HG03135 (cell line): ENCODE data around the gene GLP2R.
"Not testable (repeated sequence)": the region's sequence is repeated elsewhere in the genome, so short reads cannot be mapped to it uniquely, and the experiment has no call there.

ENCODE experiments used
- ATAC-seq: cut with Tn5 transposase; IDR thresholded peaks from one replicate; pipeline ENCODE4 v1.9.1; 2021; ENCODE audit warnings: mild to moderate bottlenecking, moderate library complexity; ENCODE audit not compliant: unreplicated experiment

Gene GLP2R, protein sequence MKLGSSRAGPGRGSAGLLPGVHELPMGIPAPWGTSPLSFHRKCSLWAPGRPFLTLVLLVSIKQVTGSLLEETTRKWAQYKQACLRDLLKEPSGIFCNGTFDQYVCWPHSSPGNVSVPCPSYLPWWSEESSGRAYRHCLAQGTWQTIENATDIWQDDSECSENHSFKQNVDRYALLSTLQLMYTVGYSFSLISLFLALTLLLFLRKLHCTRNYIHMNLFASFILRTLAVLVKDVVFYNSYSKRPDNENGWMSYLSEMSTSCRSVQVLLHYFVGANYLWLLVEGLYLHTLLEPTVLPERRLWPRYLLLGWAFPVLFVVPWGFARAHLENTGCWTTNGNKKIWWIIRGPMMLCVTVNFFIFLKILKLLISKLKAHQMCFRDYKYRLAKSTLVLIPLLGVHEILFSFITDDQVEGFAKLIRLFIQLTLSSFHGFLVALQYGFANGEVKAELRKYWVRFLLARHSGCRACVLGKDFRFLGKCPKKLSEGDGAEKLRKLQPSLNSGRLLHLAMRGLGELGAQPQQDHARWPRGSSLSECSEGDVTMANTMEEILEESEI

DNA sequence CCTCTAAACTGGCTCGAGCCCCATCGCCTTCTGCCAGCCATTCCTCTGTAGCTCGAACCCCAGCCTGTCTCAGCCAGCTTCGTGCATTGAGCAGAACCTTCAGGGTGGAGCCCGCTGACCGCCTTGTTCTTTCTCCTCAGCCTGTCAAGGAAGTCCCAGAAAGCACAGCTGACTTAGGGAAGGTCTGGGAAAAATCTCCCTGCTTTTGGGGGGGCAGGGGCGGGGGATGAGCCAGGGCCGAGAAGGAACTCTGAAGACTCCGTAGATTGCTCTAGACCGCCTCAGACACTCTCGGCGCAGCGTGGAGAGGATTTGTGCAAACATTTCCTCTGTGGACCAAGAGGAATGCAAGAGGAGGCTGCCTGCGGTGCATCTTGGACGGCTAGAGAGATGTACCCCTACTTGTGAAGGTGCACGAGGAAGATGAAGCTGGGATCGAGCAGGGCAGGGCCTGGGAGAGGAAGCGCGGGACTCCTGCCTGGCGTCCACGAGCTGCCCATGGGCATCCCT, at the start of gene GLP2R:
GLP2R (plus strand) TSS at position 284 of the 510 bp plus-strand sequence; CDS start at position 424, 140 bp downstream.
- ATAC-seq: no peak

DNA sequence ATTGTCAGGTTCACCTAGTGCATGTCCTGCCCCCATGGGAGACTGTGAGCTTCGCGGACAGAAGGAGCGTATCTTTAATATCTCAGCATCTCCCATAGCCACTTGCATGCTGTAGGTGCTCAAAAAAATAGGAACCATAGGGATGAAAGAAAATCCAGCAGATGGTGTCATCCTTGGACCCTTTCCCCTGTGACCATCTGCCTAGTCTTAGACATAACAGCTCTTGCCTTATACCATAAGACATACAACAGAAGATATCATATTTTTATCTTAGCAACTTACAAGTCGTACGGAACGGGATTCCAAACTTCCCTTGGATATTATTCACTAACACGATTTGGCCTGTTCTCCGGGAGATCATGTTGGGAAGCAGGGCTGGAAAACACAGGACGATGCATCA, 48.8 kb upstream of the GLP2R start:
- no peak for ATAC-seq

DNA sequence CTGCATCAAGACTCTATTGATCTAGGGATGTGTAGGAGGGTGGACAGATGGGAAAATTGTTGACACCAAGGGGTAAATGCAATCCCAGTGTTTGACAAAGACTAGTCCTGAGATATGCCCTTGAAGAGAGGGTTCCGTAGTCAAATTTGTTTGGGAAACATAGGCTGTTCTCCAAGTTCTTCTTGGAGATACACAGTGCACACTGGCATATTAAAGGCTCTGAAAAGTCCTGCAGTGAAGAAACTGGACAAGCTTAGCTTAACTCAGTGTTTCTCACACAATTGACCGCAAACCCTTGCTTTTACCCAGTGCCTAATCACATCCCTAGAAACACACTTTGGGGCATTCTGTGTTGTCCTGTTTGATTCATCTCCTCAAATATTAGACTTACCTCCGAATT, 45.2 kb upstream of the GLP2R start:
- no peak for ATAC-seq

DNA sequence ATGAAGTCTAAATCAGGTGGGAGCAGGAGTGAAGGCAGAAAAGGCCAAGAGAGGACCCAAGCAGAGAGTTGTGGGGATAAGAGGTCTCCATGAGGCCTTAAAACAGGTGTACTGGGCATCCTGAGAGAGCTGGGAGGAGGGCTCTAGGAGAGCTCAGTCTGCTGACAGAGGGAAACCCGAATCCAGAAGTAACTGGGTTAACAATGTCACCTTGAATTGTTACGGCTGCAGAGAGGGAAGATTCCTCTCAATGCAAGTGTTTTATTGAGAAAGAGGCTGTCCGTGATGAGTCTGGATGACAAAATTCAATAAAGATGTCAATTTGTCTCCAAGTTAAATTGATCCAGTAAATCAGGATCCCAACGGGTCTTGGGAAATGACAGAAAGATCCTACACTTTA, 42.7 kb upstream of the GLP2R start:
- no peak for ATAC-seq

DNA sequence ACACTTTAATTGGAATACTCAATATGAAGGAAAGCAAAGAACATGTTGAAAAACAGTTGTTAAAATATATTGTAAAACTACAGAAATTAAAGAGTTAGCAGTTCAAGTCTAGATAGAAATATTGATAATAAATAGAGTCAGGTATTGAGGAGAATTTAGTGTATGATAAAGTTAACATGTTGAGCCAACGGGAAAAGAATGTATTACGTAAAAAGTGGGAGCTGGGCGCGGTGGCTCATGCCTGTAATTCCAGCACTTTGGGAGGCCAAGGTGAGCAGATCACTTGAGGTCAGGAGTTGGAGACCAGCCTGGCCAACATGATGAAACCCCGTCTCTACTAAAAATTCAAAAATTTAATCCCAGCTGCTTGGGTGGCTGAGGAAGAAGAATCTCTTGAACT, 42.3 kb upstream of the GLP2R start:
- not testable (repeated sequence) for ATAC-seq

DNA sequence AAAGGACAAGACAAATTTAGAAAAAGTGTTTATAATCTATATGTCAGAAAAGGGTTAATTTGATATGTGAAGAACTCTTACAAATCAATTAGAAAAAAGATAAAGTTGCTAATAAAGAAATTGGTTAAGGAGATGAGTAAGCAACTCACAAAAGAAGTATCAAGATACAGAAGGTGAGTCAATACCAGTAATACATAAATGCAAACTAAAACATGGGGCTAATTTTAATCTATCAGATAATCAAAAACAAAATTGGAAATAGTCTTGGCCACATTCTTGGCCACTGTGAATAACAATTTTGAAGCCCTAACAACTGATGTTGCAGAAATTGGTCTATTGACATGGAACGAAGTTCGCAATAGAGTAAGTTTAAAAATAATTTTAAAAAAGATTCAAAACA, 41.2 kb upstream of the GLP2R start:
- no peak for ATAC-seq

DNA sequence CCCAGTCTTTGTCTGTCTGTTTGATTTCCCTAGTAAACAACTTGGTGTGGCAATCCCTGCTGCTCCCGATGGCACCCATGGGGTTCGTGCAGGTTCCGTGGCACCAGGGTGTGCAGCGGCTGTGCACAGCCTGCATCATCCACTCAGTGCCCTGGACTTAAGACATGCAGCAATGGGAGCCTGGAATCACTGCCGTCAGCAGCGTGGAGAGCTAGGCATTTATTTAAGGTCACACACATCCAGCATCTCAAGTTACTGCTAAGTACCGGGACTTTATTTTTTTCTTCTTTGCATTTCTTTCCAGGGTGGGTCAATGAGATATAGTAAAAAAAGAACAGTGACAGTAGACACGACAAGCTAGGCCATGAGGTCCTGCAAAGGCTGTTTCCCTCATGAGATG, 37.1 kb upstream of the GLP2R start:
- no peak for ATAC-seq

DNA sequence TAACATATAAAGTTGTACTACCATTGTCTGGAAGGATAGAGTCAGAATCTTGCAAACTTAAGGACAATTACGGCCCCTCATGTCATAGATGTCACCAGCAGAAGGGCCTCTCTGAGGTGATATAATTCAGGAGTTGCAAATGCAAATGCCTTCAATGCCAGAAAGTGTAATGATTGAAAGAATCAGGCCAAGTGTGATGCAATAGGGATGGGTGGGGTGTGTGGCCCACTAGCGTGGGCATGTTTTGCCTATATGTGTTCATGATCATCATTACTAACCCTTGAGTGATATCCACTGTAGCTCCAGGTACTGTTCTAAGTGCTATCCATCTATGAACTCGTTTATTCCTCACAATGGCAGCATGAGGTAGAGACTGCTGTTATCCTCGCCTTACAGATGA, 35.4 kb upstream of the GLP2R start:
- no peak for ATAC-seq

DNA sequence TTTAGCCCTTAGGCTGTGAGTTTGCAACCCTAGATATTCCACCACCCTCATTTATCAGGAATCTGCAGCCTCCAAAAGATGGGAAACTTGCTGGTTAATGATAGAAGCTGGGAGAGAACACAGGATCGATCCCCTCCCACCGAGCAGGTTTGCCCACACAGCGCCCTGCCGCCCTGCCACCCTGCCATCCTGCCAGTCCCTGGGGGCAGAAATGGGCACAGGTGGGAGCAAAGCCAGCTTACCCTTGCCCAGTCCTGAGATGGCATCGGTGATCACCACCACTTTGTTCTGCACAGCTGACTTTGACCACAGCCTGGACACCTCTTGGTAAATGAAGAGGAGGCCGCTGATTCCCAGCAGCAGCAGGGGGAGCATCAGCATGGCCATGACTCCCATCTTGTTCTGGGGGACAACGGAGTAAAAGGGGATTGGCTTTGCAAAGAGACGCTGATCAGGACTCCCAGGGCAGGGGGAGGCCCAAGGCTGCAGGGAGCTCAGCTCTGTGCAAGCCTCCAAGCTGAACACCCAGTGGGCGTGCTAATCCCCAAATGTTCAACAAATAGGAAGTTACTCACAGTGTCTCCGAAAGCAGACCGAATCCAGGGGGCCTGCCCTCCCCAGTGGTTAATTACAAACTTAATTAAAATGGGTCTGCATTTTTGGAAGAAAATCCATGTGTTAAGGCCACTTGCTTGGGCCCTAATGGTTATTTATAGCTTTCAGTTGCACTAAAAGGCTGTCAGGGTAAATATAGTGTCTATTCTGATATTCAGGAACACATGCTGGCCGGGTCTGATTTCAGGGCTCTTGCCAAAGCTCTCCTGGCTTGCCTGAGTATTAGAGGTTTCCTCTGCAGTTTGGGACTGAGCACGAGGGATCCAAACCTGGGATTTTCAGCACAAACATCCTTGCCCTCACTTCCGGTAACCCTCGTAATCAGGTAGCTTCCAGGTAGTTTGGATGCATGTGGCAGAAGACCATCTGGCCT, 34.5 kb upstream of the GLP2R start, which contains the start of gene DHRS7C:
DHRS7C (minus strand) TSS at position 704 of the 988 bp plus-strand sequence; CDS start at position 396, 308 bp downstream.
- ATAC-seq: no peak

DNA sequence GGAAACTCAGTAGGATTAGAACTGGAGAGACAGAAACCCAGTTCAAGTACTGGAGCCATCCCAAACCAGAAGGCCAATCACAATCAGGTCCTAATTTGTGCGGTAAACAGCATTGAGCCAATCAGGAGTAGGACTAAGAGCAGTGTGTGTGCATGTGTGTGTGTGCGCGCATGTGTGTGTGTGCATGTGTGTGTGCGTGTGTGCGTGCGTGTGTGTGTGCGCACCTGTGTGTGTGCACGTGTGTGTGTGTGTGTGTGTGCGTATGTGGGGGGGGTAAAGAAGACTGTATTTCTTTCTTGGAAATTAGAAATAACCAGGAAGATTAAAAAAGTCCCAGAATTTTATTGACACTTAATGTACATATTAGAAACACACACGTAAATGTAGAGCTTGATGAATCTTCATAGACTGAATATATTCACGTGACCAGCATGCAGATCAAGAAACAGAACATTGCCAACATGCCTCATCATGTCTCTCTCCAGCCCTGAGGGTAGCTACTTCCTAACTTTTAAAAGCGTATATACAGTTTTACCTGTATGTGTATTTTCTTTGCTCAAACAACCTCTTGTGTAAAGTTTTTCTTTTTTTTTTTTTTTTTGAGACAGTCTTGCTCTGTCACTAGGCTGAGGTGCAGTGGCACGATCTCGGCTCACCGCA, 33.4 kb upstream of the GLP2R start:
- no peak for ATAC-seq

DNA sequence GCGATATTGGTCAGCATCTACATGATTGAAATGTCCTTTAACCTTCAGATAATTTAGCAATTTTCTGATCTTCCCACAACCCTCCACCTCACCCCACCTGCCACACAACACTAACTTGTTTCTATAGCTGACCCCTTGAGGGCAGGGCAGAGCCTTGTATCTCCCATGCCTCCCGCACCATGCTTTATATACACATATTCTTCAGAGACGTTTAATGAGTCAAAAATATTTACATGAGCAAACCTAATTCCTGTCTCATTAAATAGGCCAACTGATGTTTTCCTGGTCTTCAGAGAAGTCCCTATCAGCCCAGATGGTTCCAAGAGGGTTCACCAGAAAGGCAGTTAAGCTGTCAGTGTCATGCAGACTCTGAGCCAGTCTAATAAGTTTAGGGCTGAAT, 27.7 kb upstream of the GLP2R start:
- no peak for ATAC-seq

DNA sequence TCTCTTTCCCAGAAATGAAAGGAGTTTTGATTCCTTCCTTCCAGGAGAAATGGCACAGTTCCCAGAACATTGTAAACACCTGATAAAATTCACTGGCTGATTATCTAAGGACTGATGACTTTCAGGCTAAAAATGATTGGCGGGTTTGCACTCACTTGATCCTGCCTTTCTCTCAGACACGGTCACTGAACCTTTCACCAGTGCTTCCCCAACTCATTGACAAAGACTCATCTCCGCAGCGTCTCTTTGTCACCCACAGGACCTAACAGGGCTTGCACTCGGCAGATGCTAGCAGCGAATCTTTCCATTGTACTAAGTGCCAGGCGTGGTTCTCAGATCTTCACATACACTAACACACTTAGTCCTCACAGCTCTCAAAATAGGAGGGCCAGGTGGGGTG, 27.0 kb upstream of the GLP2R start:
- ATAC-seq: no peak

DNA sequence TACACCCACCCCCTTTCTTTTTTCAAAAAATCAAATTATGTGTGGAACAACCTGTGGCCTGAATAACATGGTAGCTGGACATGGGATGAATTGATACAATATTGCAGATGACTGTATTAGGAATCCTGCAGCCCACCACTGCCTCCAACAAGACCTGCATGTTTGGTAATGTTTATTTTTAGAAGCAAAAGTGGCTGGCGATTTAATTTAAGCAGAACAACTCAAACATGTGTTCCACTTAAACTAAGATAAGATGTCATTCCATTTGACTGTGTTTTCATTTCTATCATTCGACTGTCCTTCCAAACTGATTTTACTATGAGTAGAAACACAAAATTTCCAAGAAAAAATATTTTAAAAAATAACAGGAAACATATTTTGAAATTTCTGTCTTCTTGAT, 24.2 kb upstream of the GLP2R start:
- ATAC-seq: no peak

DNA sequence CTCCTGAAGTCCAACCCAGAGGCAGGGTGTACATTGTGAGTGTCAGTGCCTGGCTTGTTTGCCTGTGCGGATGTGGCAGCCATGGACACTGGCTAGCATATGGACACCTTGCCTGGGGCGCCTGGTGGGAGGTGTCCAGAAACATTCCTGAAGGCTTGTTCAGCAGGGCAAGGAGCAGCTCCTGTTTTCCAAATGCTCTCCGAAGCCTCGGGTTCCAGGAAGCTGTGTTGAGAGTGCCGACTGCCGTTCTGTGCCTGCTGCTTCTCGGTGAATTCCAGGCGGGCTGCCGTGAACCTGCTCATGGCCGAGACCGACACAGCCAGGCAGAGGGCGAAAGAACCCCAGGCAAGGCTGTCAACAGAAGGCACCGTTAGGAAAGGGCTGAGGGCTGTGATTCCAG, 23.4 kb upstream of the GLP2R start:
- ATAC-seq: no peak

DNA sequence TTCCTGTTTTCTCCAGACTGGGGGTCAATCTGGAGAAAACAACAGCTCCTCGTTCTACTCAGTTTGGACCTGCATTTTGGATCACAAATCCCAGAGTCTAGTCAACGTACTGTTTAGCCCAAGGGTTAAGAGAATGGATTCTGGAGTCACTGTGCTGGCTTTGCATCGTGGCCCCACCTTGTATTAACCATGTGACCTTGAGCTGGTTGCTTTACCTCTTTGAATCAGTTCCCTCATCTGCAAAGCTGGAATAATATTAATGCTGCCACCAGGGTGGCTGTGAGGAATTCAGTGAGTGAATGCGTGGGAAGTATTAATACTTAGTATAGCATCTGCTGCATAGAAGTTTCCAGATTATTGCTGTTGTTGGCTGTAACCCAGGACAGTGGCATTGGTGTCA, 23.0 kb upstream of the GLP2R start:
- no peak for ATAC-seq

DNA sequence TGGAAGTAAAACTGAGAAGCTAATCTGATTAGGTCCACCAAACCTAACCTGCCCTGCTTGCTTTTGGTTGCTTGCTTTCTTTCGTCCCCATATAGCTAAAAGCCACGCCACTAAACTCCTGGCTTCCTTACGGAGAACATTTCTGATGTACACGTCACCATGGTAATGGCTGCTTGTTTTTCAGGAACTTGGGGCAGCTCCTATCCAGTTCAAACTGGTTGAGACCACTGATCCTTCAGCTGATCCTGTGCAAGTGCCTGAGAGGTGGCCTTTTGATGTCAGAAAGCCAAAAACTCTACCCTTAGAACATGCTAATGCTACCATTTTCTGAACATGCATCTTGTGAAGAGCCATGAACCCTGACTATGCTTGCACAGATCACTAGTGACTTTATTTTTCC, 20.0 kb upstream of the GLP2R start:
- no peak for ATAC-seq

DNA sequence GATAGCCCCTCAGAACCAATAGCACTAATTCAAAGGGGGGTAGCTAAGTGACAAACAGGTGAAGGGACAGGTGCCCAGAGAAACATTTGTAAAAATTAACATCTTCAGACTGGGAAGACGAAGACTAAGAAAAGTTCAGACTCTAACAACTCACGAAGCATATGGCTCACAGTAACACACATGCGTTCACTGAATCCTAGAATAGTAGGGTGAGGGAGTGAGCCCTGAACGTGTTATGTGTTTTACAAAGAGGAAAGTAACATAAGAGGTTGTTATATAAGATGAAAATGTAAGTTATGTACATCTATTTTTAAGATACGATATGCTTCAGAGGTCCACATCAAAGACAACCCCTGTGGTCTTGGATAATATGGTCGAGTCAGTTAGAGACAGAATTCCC, 19.0 kb upstream of the GLP2R start:
- no peak for ATAC-seq

DNA sequence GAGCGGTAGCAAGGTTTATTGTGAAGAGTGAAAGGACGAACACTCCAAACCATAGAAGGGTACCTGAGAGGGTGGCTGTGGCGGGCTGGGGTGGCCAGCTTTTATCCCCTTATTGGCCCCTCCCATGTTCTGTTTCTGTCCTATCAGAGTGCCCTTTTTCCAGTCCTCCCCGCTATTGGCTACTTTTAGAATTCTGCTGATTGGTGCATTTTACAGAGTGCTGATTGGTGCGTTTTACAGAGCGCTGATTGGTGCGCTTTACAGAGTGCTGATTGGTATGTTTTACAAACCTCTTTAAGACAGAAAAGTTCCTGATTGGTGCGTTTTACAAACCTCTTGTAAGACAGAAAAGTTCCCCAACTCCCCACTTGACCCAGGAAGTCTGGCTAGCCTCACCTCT, 16.3 kb upstream of the GLP2R start:
- no peak for ATAC-seq

DNA sequence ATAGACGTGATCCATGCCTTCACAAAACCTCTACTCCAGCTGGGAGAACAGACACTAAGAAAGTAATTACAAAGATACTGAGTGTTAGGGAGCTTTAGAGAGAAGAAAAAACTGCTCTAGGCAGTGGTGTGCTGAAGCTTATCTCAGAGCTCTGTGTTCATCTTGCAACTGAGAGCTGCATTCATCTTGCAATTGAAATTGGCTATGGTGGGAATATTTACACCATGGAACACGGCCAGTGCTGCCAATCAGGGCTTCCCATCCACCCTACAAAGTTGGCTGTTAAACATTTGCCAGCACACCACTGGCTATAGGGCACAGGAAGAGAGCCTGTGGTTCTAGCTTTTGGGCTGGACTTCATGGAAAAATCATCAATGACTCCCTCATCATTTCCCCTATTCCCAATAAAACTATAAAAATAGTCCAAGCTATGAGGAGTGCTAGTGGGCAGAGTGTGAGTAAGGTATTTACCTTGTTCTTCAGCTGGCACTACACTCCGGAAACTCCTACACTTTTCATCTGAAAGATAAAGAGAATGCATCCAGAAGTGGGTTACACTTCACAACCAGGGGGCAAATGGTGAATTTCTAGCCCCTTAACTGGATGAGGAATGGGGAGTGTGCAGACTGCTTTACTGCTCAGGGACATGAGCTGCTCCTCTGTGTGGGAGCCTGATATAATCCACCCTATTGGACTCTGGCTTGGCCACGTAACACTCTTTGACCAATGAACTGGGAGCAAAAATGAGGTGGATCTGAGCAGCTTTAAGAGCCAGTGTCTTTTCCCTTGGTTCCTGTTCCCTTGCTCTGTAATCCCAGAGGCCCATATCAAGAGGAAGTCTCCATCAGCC, 15.4 kb upstream of the GLP2R start:
- no peak for ATAC-seq

DNA sequence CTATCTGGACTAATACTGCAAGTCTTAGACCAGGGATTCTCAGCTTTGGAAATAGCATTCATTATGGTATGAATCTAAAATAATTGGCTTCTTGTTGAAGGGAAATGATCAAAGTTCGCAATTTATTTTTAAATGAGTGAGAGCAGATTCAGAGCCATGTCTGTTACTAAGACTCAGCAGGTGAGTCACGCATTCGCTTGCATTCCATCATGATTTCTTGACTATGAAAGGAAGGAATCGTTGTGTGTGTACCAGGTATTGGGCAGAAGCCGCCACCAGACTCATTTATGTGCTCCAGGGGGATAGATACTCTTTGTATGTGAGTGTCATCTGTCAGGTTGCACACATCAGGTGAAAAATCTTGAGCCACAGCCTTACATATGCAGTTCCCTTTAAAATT, 14.6 kb upstream of the GLP2R start:
- no peak for ATAC-seq
